HFF-Myc (cell line): ENCODE results near the gene KIF21B.
"Not testable (repeated sequence)": the region's sequence is repeated elsewhere in the genome, so short reads cannot be mapped to it uniquely, and the experiment has no call there.

ENCODE experiments used
- DNase-seq: peaks from one replicate; pipeline ENCODE4 v3.0.0-alpha.2; 2011; ENCODE audit warnings: low read depth; ENCODE audit errors: extremely low read depth
- H3K4me3 ChIP-seq: replicated peaks from 2 replicates; pipeline ENCODE4 v1.5.1; 2011; ENCODE audit warnings: low read depth, mild to moderate bottlenecking, control low read depth, low read length
- CTCF ChIP-seq: IDR thresholded peaks from 2 replicates; pipeline ENCODE4 v1.5.1; 2012; ENCODE audit warnings: mild to moderate bottlenecking, low read depth, low read length, control low read depth; ENCODE audit errors: missing control alignments

KIF21B gene

GRCh38 chr1:200958597-200958996 lies 64.9 kb downstream of the KIF21B start:
- no peak for DNase-seq
- TF ChIP-seq CTCF: no peak
- H3K4me3 ChIP-seq: no peak overlapping the region

GRCh38 chr1:200954434-200954833 lies 69.1 kb downstream of the KIF21B start:
- no peak overlapping the region for H3K4me3 ChIP-seq
- no peak for DNase-seq

GRCh38 chr1:200951016-200951415 lies 72.5 kb downstream of the KIF21B start:
- no peak for TF ChIP-seq CTCF
- no peak overlapping the region for H3K4me3 ChIP-seq
- DNase-seq: no peak

More at GRCh38 chr1:200954434-200954833, 69.1 kb downstream of the KIF21B start:
- no peak for TF ChIP-seq CTCF

GRCh38 chr1:200949626-200950025 lies 73.9 kb downstream of the KIF21B start:
- DNase-seq: no peak
- TF ChIP-seq CTCF: no peak

GRCh38 chr1:200947059-200947566 lies 76.4 kb downstream of the KIF21B start:
- TF ChIP-seq CTCF: no peak
- no peak overlapping the region for H3K4me3 ChIP-seq
- no peak for DNase-seq

More at GRCh38 chr1:200949626-200950025, 73.9 kb downstream of the KIF21B start:
- H3K4me3 ChIP-seq: no peak overlapping the region

GRCh38 chr1:200945111-200945510 lies 78.4 kb downstream of the KIF21B start:
- H3K4me3 ChIP-seq: no peak overlapping the region
- DNase-seq: no peak
- TF ChIP-seq CTCF: no peak

- DNase-seq: no peak
- TF ChIP-seq CTCF: no peak
- no peak overlapping the region for H3K4me3 ChIP-seq
These were observed 84.6 kb downstream of the KIF21B start for GRCh38 chr1:200938955-200939354.

- H3K4me3 ChIP-seq, DNase-seq: not testable (repeated sequence)
These were observed 88.1 kb downstream of the KIF21B start for GRCh38 chr1:200935286-200935962.
